Lower leg skin (tissue), 4 donors: ENCODE measurements around the gene ANKRD24. TPM values are rescaled to one million over a fixed set of nuclear protein-coding genes. Genes with fewer than 3 reads are reported as not detected.
"Not testable (repeated sequence)": the region's sequence is repeated elsewhere in the genome, so short reads cannot be mapped to it uniquely, and the experiment has no call there.

Source experiments
- DNase-seq, 2 donors: peaks; one replicate each; pipeline ENCODE4 v3.0.0-alpha.2; 2019; ENCODE audit warnings: low spot score in 2 of 2
- H3K4me3 ChIP-seq: fragments of 200-600 bp; sonication (generic); 2 replicates; pipeline ENCODE4 v1.5.1; 2017; ENCODE audit warnings: mild to moderate bottlenecking, low read depth; ENCODE audit not compliant: poor library complexity, severe bottlenecking
- CTCF ChIP-seq, 3 donors: fragments of 450-650 bp; IDR thresholded peaks; one replicate each; pipeline ENCODE4 v1.5.1; 2016; ENCODE audit warnings: antibody characterized with exemption in 3 of 3, mild to moderate bottlenecking in 3 of 3, moderate library complexity in 2 of 3
- POLR2A ChIP-seq, 2 donors: fragments of 450-650 bp; IDR thresholded peaks; one replicate each; pipeline ENCODE4 v1.6.1; 2016 to 2017; ENCODE audit warnings: antibody characterized with exemption in 2 of 2, mild to moderate bottlenecking in 1 of 2, moderate library complexity in 1 of 2
- WGBS, 2 donors: methylation state at CpG; one replicate each; pipeline ENCODE4 v1.1.5; 2018; 5-methylcytosine and 5-hydroxymethylcytosine counted together
- intact Hi-C: fragments of 100-400 bp; cut with DNase I; formaldehyde crosslinking; loops from one replicate; pipeline ENCODE4 v1.15.0; 2023; ENCODE audit warnings: low total_unique reads
- total RNA-seq, 4 donors: library from RNA; depleted of rRNA; stranded (reverse); fragments of >200 nt; gene quantifications; one replicate each; pipeline ENCODE4 v1.1.0, GENCODE V29; 2016

ANKRD24 gene
- total RNA-seq, 4 donors from 2014 or later, result 0.22 to 3.2 (median 1.5) TPM; not detected in 1

- 88 to 91% methylated on average over 11 to 13 of the region's 13 CpGs for WGBS, 2 donors
- TF ChIP-seq CTCF (IDR thresholded peaks at IDR 0.05) (no peak), POLR2A (IDR thresholded peaks at IDR 0.05) (no peak)
- intact Hi-C loops, result no loop called here
- no peak overlapping the region for H3K4me3 ChIP-seq
- DNase-seq, result no peak
These were observed 86.4 kb downstream of the ANKRD24 start for GRCh38 chr19:4268816-4269430.

- 51 to 54% methylated on average over 10 of the region's 10 CpGs for WGBS, 2 donors
- no peak overlapping the region for H3K4me3 ChIP-seq
- intact Hi-C loops, result loop anchor here (10.0 kb wide), 1 partner anchor 252 kb away; no protein-coding TSS in a partner anchor
- no peak for DNase-seq
- TF ChIP-seq CTCF (IDR thresholded peaks at IDR 0.05), result no peak
- TF ChIP-seq POLR2A (IDR thresholded peaks at IDR 0.05), result no peak
These were observed 90.4 kb downstream of the ANKRD24 start for GRCh38 chr19:4272894-4273293.

DNA sequence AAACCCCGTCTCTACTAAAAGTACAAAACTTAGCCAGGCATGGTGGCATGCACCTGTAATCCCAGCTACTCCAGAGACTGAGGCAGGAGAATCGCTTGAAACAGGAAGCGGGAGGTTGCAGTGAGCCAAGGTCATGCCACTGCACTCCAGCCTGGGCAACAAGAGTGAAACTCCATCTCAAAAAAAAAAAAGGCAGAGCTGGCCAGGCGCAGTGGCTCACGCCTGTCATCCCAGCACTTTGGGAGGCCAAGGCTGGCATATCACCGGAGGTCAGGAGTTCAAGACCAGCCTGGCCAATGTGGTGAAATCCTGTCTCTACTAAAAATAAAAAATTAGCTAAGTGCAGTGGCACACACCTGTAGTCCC, 91.8 kb downstream of the ANKRD24 start:
- 81 to 92% methylated on average over 6 of the region's 6 CpGs for WGBS, 2 donors
- not testable (repeated sequence) for H3K4me3 ChIP-seq, DNase-seq
- intact Hi-C loops, result loop anchor here (10.0 kb wide), 1 partner anchor 250 kb away; no protein-coding TSS in a partner anchor

Other genes starting within 250 kb of the ANKRD24 start
- not detected for gene NMRK2, start 249.6 kb upstream of the ANKRD24 start, total RNA-seq
- gene DAPK3, start 211.6 kb upstream of the ANKRD24 start, total RNA-seq, result 10 to 100 TPM; 75.6 to 90.9 (median 82.2) TPM
- 1,000 to 10,000 TPM; 2,068 to 2,517 (median 2,443) TPM for gene EEF2, start 197.2 kb upstream of the ANKRD24 start, total RNA-seq
- gene PIAS4, start 175.0 kb upstream of the ANKRD24 start, total RNA-seq, result 10 to 100 TPM; 20.8 to 35.1 (median 26.9) TPM
- gene ZBTB7A, start 115.8 kb upstream of the ANKRD24 start, total RNA-seq, result 100 to 1,000 TPM; 138 to 162 (median 152) TPM
- gene MAP2K2, start 58.6 kb upstream of the ANKRD24 start, total RNA-seq, result 100 to 1,000 TPM in 3 of 4 donors, 10 to 100 TPM in 1; 89.0 to 111 (median 106) TPM
- not detected for gene CREB3L3, start 29.1 kb upstream of the ANKRD24 start, total RNA-seq
- 10 to 100 TPM; 18.7 to 39.8 (median 32.9) TPM for gene SIRT6, start 126 bp upstream of the ANKRD24 start, total RNA-seq
- 1 to 10 TPM in 1 of 4 donors, not detected in 3; 2.2 TPM for gene EBI3, start 46.8 kb downstream of the ANKRD24 start, total RNA-seq
- gene YJU2, start 64.4 kb downstream of the ANKRD24 start, total RNA-seq, result 10 to 100 TPM; 23.4 to 33.6 (median 28.3) TPM
- not detected for gene SHD, start 96.6 kb downstream of the ANKRD24 start, total RNA-seq
- gene TMIGD2, start 119.7 kb downstream of the ANKRD24 start, total RNA-seq, result not detected
- under 1 TPM in 2 of 4 donors, not detected in 2; 0.16 to 0.64 TPM for gene FSD1, start 121.9 kb downstream of the ANKRD24 start, total RNA-seq
- 100 to 1,000 TPM in 2 of 4 donors, 10 to 100 TPM in 2; 78.5 to 159 (median 122) TPM for gene STAP2, start 156.1 kb downstream of the ANKRD24 start, total RNA-seq
- gene MPND, start 160.9 kb downstream of the ANKRD24 start, total RNA-seq, result 10 to 100 TPM in 1 of 4 donors, 1 to 10 TPM in 3; 4.4 to 10.6 (median 7.8) TPM
- gene SH3GL1, start 217.9 kb downstream of the ANKRD24 start, total RNA-seq, result 100 to 1,000 TPM; 109 to 117 (median 112) TPM
- gene CHAF1A, start 220.0 kb downstream of the ANKRD24 start, total RNA-seq, result 10 to 100 TPM in 3 of 4 donors, 1 to 10 TPM in 1; 9.0 to 25.9 (median 12.6) TPM